Gastroesophageal sphincter (tissue), 3 donors: Measurements from ENCODE around the gene CNTNAP2.

ENCODE experiments used
- CTCF ChIP-seq, 4 experiments: fragments of 200-600 bp in 2 of 4; fragments of 450-650 bp in 2 of 4; sonication (generic) in 1 of 4; IDR thresholded peaks; one replicate each; pipeline ENCODE4 v1.5.1; 2017 to 2019; ENCODE audit warnings: antibody characterized with exemption in 4 of 4, mild to moderate bottlenecking in 2 of 4, moderate library complexity in 2 of 4
- POLR2A ChIP-seq, 2 donors: fragments of 450-650 bp; IDR thresholded peaks; one replicate each; pipeline ENCODE4 v1.6.1; 2017; ENCODE audit warnings: antibody characterized with exemption in 2 of 2, mild to moderate bottlenecking in 2 of 2, moderate library complexity in 1 of 2
- POLR2AphosphoS5 ChIP-seq: sonication (generic); formaldehyde crosslinking; IDR thresholded peaks from one replicate; pipeline ENCODE4 v1.6.1; 2017; ENCODE audit warnings: antibody characterized with exemption

- TF ChIP-seq CTCF (IDR thresholded peaks at IDR 0.05) (no peak), POLR2A (IDR thresholded peaks at IDR 0.05) (no peak), POLR2AphosphoS5 (no peak)
Measured at GRCh38 chr7:146355216-146355615, 238.6 kb downstream of the CNTNAP2 start.
